GM23338 (cell line): Measurements from ENCODE around the gene KLHL40. TPM values are rescaled to one million over a fixed set of nuclear protein-coding genes. Genes with fewer than 3 reads are reported as not detected.

Experiments
- ATAC-seq: fragments of 200-7000 bp; cut with Tn5 transposase; 3 replicates; pipeline ENCODE4 v1.9.1; 2020
- DNase-seq: peaks from one replicate; pipeline ENCODE4 v3.0.0-alpha.2; 2015; ENCODE audit warnings: low spot score
- H2AFZ ChIP-seq: fragments of 200-600 bp; sonication (generic); 2 replicates; pipeline ENCODE4 v1.8.0; 2016; ENCODE audit warnings: antibody characterized with exemption, mild to moderate bottlenecking, moderate library complexity
- H3F3A ChIP-seq: fragments of 200-600 bp; sonication (generic); replicated peaks from 2 replicates; pipeline ENCODE4 v1.8.0; 2017; ENCODE audit warnings: antibody characterized with exemption, mixed run types, low read depth
- H3K27ac ChIP-seq: fragments of 200-600 bp; sonication (generic); 2 replicates; pipeline ENCODE4 v1.6.1; 2016; ENCODE audit warnings: low read depth
- H3K27me3 ChIP-seq: fragments of 200-600 bp; sonication (generic); 2 replicates; pipeline ENCODE4 v1.8.0; 2016; ENCODE audit warnings: mild to moderate bottlenecking, mixed run types, moderate library complexity; ENCODE audit not compliant: insufficient read depth
- H3K36me3 ChIP-seq: fragments of 200-600 bp; sonication (generic); 2 replicates; pipeline ENCODE4 v1.8.0; 2016; ENCODE audit warnings: mild to moderate bottlenecking; ENCODE audit not compliant: insufficient read depth
- H3K4me1 ChIP-seq: fragments of 200-600 bp; sonication (generic); 2 replicates; pipeline ENCODE4 v1.8.0; 2016; ENCODE audit warnings: mild to moderate bottlenecking, moderate library complexity; ENCODE audit not compliant: insufficient read depth
- H3K4me2 ChIP-seq: fragments of 200-600 bp; sonication (generic); 2 replicates; pipeline ENCODE4 v1.7.1; 2017; ENCODE audit warnings: mixed run types
- H3K4me3 ChIP-seq: fragments of 200-600 bp; sonication (generic); 2 replicates; pipeline ENCODE4 v1.6.1; 2016; ENCODE audit warnings: mixed run types
- H3K79me2 ChIP-seq: fragments of 200-600 bp; sonication (generic); replicated peaks from 2 replicates; pipeline ENCODE4 v1.8.0; 2017; ENCODE audit warnings: mild to moderate bottlenecking; ENCODE audit not compliant: insufficient read depth
- H3K9me2 ChIP-seq: fragments of 200-600 bp; sonication (generic); 2 replicates; pipeline ENCODE4 v1.8.0; 2017; ENCODE audit not compliant: insufficient read depth
- H4K20me1 ChIP-seq: fragments of 200-600 bp; sonication (generic); replicated peaks from 2 replicates; pipeline ENCODE4 v1.8.0; 2017; ENCODE audit warnings: mild to moderate bottlenecking; ENCODE audit not compliant: insufficient read depth
- H3K27ac Mint-ChIP-seq: 2 replicates; pipeline ENCODE4 v1.8.0; 2020; ENCODE audit warnings: inconsistent platforms, mild to moderate bottlenecking, moderate library complexity, mixed read lengths
- H3K27me3 Mint-ChIP-seq: 3 replicates; pipeline ENCODE4 v1.8.0; 2022; ENCODE audit warnings: low read depth, mild to moderate bottlenecking, moderate library complexity, mixed read lengths, inconsistent platforms; ENCODE audit not compliant: insufficient read depth, poor library complexity
- H3K36me3 Mint-ChIP-seq: 3 replicates; pipeline ENCODE4 v1.8.0; 2021; ENCODE audit warnings: low read depth, mild to moderate bottlenecking, inconsistent platforms, moderate library complexity, mixed read lengths
- H3K4me1 Mint-ChIP-seq: 3 replicates; pipeline ENCODE4 v1.8.0; 2020; ENCODE audit warnings: mild to moderate bottlenecking, inconsistent platforms, mixed read lengths
- H3K4me3 Mint-ChIP-seq: 3 replicates; pipeline ENCODE4 v1.8.0; 2021; ENCODE audit warnings: moderate library complexity, mild to moderate bottlenecking, inconsistent platforms, mixed read lengths
- H3K9me3 Mint-ChIP-seq: 3 replicates; pipeline ENCODE4 v1.8.0; 2020; ENCODE audit warnings: moderate library complexity, mild to moderate bottlenecking, inconsistent platforms, mixed read lengths
- CREB1 ChIP-seq: fragments of 250-450 bp; sonication (Bioruptor Pico); IDR thresholded peaks from 2 replicates; pipeline ENCODE4 v1.5.0; 2020; ENCODE audit warnings: low read depth, mild to moderate bottlenecking, moderate library complexity
- EZH2 ChIP-seq: fragments of 200-600 bp; sonication (generic); IDR thresholded peaks from one replicate; pipeline ENCODE4 v1.8.0; 2017; ENCODE audit warnings: antibody characterized with exemption, mild to moderate bottlenecking, low read depth; ENCODE audit not compliant: unreplicated experiment
- EZH2phosphoT487 ChIP-seq: fragments of 200-600 bp; sonication (generic); IDR thresholded peaks from one replicate; pipeline ENCODE4 v1.8.1; 2018; ENCODE audit warnings: antibody characterized with exemption; ENCODE audit not compliant: unreplicated experiment
- NANOG ChIP-seq: IDR thresholded peaks from 2 replicates; pipeline ENCODE4 v1.6.1; 2016; ENCODE audit warnings: antibody characterized with exemption, borderline replicate concordance
- POLR2AphosphoS5 ChIP-seq: IDR thresholded peaks from 2 replicates; pipeline ENCODE4 v1.6.1; 2016; ENCODE audit warnings: antibody characterized with exemption, low read depth
- ZNF331 ChIP-seq: fragments of 250-450 bp; sonication (Bioruptor Pico); IDR thresholded peaks from 2 replicates; pipeline ENCODE4 v1.5.0; 2020; ENCODE audit warnings: low read depth, mild to moderate bottlenecking, moderate library complexity
- polyA plus RNA-seq: library from polyadenylated mRNA; unstranded; fragments of >200 nt; fragmentation: Nextera tagmentation; extraction: Ambion mirVana; gene quantifications from 2 replicates; pipeline ENCODE4 v1.2.1, GENCODE V29; 2016
- total RNA-seq: library from RNA; depleted of rRNA; stranded (reverse); fragments of >200 nt; shearing (Covaris generic); gene quantifications from 2 replicates; pipeline ENCODE4 v1.2.3, GENCODE V29; 2014
- TF ChIP-seq, protein P1 (sequence below), 2 experiments: fragments of 200-600 bp in 1 of 2; sonication (generic) in 1 of 2; conservative IDR thresholded peaks; 2 replicates each; pipeline versions ENCODE4 v1.5.1 to v1.6.1; 2016 to 2017; ENCODE audit warnings: antibody characterized with exemption in 2 of 2, low read depth in 2 of 2, mild to moderate bottlenecking in 2 of 2, moderate library complexity in 1 of 2
- TF ChIP-seq, protein P2 (sequence below): IDR thresholded peaks from 2 replicates; pipeline ENCODE4 v1.6.1; 2016; ENCODE audit warnings: antibody characterized with exemption
- TF ChIP-seq, protein P3 (sequence below): IDR thresholded peaks from one replicate; pipeline ENCODE4 v1.6.1; 2018; ENCODE audit warnings: antibody characterized with exemption; ENCODE audit not compliant: unreplicated experiment

KLHL40 gene
- total and polyA plus RNA-seq, 2 experiments from 2014 or later = not detected

DNA sequence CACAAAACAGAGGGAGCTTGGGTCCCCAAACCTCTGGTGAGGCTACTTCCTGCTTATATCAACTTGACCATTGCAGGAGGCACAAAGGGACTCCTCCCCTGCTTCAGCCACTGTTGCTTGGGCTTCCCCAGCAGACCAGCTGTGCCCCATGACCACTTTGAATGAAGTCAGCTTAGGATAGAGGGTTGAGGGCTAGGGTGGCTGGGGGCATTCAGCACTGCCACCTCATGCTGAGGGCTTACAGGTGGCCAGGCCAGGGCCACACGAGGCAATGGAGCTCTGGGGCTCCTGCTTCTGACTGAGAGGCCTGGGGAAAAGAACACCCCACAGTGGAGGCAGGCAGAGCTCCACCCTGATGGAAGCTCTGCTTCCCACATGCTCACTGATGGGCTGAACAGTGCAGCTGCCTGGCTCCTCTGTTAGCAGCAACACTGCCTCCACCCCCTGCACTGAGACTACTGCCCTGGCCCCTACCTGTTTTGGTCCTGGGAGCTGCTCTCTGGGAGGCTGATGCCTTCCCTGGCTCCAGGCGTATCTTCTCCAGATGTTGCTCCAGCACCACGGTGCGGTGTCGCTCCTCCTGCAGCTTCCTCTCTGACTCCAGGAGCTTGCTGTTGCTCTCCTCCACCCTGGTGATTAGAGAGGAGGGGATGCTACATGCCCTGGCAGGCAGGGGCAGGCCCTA is 27.5 kb downstream of the KLHL40 start (continued):
- TF ChIP-seq, protein P1, sequence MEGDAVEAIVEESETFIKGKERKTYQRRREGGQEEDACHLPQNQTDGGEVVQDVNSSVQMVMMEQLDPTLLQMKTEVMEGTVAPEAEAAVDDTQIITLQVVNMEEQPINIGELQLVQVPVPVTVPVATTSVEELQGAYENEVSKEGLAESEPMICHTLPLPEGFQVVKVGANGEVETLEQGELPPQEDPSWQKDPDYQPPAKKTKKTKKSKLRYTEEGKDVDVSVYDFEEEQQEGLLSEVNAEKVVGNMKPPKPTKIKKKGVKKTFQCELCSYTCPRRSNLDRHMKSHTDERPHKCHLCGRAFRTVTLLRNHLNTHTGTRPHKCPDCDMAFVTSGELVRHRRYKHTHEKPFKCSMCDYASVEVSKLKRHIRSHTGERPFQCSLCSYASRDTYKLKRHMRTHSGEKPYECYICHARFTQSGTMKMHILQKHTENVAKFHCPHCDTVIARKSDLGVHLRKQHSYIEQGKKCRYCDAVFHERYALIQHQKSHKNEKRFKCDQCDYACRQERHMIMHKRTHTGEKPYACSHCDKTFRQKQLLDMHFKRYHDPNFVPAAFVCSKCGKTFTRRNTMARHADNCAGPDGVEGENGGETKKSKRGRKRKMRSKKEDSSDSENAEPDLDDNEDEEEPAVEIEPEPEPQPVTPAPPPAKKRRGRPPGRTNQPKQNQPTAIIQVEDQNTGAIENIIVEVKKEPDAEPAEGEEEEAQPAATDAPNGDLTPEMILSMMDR (conservative IDR thresholded peaks at IDR 0.05; ENCODE audit: low read depth in 2 of 2) = no peak
- TF ChIP-seq, protein P2, sequence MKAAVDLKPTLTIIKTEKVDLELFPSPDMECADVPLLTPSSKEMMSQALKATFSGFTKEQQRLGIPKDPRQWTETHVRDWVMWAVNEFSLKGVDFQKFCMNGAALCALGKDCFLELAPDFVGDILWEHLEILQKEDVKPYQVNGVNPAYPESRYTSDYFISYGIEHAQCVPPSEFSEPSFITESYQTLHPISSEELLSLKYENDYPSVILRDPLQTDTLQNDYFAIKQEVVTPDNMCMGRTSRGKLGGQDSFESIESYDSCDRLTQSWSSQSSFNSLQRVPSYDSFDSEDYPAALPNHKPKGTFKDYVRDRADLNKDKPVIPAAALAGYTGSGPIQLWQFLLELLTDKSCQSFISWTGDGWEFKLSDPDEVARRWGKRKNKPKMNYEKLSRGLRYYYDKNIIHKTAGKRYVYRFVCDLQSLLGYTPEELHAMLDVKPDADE = no peak
- TF ChIP-seq POLR2AphosphoS5 (no peak), CREB1 (CRISPR knock-in tag) (no peak), EZH2phosphoT487 (no peak), ZNF331 (CRISPR knock-in tag) (no peak), NANOG (no peak)
- TF ChIP-seq, protein P3, sequence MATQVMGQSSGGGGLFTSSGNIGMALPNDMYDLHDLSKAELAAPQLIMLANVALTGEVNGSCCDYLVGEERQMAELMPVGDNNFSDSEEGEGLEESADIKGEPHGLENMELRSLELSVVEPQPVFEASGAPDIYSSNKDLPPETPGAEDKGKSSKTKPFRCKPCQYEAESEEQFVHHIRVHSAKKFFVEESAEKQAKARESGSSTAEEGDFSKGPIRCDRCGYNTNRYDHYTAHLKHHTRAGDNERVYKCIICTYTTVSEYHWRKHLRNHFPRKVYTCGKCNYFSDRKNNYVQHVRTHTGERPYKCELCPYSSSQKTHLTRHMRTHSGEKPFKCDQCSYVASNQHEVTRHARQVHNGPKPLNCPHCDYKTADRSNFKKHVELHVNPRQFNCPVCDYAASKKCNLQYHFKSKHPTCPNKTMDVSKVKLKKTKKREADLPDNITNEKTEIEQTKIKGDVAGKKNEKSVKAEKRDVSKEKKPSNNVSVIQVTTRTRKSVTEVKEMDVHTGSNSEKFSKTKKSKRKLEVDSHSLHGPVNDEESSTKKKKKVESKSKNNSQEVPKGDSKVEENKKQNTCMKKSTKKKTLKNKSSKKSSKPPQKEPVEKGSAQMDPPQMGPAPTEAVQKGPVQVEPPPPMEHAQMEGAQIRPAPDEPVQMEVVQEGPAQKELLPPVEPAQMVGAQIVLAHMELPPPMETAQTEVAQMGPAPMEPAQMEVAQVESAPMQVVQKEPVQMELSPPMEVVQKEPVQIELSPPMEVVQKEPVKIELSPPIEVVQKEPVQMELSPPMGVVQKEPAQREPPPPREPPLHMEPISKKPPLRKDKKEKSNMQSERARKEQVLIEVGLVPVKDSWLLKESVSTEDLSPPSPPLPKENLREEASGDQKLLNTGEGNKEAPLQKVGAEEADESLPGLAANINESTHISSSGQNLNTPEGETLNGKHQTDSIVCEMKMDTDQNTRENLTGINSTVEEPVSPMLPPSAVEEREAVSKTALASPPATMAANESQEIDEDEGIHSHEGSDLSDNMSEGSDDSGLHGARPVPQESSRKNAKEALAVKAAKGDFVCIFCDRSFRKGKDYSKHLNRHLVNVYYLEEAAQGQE = no peak

DNA sequence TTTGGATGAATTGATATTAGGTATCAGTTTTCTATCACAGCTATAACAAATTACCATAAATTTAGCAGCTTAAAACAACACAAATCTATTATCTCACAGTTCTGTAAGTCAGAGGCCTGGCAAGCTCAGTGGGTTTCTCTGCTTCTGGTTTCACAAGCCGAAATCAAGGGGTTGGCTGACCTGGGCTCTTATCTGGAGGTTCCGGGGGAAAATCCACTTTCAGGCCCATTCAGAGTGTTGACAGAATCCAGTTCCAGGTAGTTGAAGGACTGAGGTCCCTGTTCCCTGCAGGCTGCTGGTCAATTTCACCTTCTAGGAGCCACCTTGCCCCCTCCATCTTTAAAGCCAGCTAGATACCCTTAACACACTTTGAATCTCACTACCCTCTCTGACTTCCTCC is 28.4 kb downstream of the KLHL40 start:
- H3K9me3 Mint-ChIP-seq = no peaks in the 10 kb centered on the region
- Histone ChIP-seq H3K79me2 (no peaks in the 10 kb centered on the region), H2AFZ (no peak overlapping the region), H4K20me1 (no peaks in the 10 kb centered on the region), H3K4me3 (no peak overlapping the region), H3K9me2 (no peaks in the 10 kb centered on the region), H3K36me3 (no peaks in the 10 kb centered on the region), H3K4me2 (no peak overlapping the region), H3K4me1 (no peaks in the 10 kb centered on the region), H3K27ac (no peak overlapping the region), H3K27me3 (no peaks in the 10 kb centered on the region), H3F3A (no peaks in the 10 kb centered on the region)
- DNase-seq (no peak), ATAC-seq (no peak)
- H3K27me3 Mint-ChIP-seq = peaks cover 5% of the 10 kb centered on the region
- H3K4me3 Mint-ChIP-seq = no peak overlapping the region
- H3K27ac Mint-ChIP-seq = no peak overlapping the region
- no peaks in the 10 kb centered on the region; the same call in 2 of the 3 replicates for H3K4me1 Mint-ChIP-seq
- no peaks in the 10 kb centered on the region for H3K36me3 Mint-ChIP-seq
- TF ChIP-seq NANOG = no peak
- TF ChIP-seq, protein P3 = no peak
- no peak for TF ChIP-seq POLR2AphosphoS5
- TF ChIP-seq EZH2 = no peak
